NCI-H446 treated with DMSO at 0.1 percent for 48 hours (cell line): ENCODE data around the gene EEF1G.
A peak's percentile ranks its signal among the peaks of the same experiment; 100 is the strongest.
"Not testable (repeated sequence)": the region's sequence is repeated elsewhere in the genome, so short reads cannot be mapped to it uniquely, and the experiment has no call there.

Source experiments
- DNase-seq: peaks from one replicate; lab custom pipeline; 2025; lab: John Stamatoyannopoulos, UW

Gene EEF1G

GRCh38 chr11:62577046-62577714 lies 3.5 kb upstream of the EEF1G start:
- DNase-seq, result no peak

DNA sequence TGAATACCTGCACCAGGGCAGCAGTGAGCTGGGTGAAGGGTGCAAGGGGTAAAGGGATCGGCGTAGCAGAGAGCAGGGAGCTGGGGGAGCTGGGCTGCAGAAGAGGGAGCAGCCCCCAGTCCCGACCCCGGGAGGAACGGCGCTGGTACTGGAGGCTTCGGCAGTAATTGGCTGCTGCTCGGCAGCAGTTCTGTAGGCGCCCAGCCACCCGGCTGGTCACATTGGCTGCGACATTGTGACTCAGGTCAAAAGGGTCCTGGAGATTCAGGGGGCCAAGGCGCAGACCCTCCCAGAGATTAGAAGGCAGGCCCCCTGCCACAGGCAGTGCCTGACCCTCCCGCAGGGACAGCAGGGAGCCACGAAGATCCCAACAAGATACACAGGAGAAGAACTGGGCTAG lies 2.1 kb upstream of the EEF1G start:
- DNase-seq, result no peak

DNA sequence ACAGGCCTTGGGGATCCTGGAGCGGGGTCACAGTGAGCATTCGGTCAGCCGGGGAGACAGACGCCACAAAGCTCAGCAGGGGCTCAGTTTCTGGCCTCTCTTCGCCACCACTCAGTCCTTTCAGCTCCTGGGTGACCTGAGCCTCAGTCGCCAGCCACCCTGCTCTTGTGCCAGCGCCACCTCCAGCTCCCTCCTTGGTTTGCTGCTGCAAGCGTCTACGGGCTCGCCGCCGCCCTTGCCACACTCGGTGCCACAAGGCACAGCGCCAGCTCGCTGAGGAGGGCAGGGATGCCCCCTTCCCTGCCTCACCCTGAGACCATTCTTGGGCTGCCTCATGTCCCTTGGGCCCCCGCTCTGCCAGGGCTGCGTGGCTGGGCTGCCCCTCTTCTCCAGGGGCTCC lies 1.5 kb upstream of the EEF1G start:
- DNase-seq, result no peak

- DNase-seq, result no peak
These were observed 826 bp upstream of the EEF1G start for GRCh38 chr11:62574363-62575071.

- no peak for DNase-seq
These were observed 592 bp downstream of the EEF1G start for GRCh38 chr11:62573006-62573591.

- no peak for DNase-seq
These were observed 1.3 kb downstream of the EEF1G start for GRCh38 chr11:62572431-62572830.

DNA sequence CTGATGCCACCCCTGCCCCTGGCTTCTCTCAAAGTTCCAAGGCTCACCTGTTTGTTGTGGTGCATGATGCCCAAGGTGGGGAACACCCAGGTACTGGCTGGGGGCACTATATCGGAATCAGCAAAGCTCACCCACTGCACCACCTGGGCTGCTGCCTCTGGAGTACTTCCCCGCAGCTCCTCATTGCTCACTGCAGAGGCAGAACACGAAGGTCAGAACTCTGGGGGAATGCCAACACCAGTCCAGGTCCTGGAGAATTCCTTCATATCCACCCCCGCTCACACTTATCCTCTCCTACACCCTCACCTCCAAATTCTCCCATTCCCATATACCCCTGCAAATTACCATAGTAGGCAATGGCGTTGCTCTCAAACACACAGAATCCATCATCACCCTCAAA lies 2.2 kb downstream of the EEF1G start:
- DNase-seq, result not testable (repeated sequence)

GRCh38 chr11:62570903-62571302 lies 2.8 kb downstream of the EEF1G start:
- DNase-seq, result not testable (repeated sequence)

DNA sequence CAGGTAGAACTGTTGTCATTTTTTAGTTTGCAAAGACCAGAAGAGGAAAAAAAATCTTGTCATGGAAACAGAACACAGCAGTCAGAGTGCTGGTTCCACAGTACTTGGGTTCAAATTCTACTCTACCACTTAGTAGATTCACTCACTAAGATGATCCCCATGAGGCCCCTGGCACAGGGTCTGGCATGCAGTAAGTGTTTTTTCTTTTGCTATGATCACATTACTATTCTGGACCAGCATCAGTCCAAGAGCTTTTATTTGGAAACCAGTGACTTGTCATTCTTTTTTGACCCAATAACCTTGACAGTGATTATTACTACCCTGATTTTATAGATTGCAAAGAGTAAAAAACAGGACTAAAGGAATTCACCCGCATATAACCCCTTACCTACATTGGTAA lies 4.1 kb downstream of the EEF1G start:
- DNase-seq, result no peak

GRCh38 chr11:62567018-62567633 lies 6.6 kb downstream of the EEF1G start:
- no peak for DNase-seq

GRCh38 chr11:62566247-62566646 lies 7.4 kb downstream of the EEF1G start:
- DNase-seq, result no peak

- DNase-seq, result no peak
These were observed 8.4 kb downstream of the EEF1G start for GRCh38 chr11:62565100-62565802.

- DNase-seq, result not testable (repeated sequence)
These were observed 11.9 kb downstream of the EEF1G start for GRCh38 chr11:62561677-62562230.

DNA sequence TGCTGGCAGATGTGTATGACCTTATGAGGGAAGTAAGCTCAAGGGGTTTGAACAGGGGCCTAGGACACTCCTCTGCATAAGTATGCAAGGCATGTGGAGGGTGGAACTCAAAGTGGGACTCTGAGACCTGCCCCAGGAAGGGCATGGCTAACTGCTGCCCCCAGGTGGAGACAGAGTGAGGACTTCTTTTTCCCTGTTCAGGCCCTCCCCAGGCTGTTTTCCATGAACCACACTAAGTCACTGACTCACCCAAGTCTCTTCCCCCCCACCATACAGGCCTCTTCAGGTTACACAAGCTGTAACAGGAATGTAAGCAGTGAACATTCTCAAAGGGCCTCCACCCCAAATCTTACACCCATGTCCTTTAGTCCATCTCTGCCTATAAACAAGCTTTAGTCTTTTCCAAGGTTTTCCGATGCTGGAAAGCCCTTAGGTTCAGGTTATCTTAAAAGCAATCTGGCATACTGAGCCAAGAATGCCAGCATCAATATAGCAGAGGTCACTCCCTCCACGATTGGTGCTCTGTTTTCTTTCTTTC lies 13.1 kb downstream of the EEF1G start:
- no peak for DNase-seq

DNA sequence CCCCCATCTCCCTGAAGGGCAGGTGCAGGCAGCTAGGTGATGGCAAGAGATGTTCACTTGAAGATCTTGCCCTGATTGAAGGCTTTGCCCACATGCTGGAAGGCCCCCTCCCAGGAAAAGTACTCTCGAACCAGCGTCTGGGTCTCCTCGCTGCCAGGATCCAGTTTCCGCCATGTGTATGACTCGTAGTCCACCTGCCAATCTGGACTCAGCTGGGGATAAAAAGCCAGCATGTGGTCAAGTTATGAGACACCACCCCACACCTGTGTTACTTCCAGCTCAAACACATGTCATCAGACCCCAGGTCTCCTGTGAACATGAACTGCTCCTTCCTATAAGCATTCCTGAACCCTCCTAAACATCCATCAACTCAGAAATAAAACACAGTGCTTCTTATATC lies 14.1 kb downstream of the EEF1G start:
- DNase-seq, result not testable (repeated sequence)

DNA sequence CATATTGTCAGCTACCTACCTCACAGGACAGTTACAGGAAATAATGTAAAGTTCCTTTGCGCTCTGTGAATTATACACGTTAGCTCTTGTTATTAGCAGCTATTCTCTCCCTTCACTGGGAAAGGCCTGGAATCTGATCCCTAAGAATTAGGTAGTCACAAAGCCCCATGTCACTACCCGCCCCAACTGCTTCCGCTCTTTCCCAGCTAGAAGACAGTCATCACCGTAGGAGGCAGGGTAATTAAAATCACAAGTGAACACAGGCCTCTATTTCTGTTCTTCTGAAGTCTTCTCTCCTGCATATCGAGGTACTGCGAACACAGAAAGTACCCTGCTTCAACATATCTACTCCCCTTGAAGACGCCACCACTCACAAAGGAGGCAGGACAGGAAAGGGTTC lies 14.5 kb downstream of the EEF1G start:
- DNase-seq, result no peak

DNA sequence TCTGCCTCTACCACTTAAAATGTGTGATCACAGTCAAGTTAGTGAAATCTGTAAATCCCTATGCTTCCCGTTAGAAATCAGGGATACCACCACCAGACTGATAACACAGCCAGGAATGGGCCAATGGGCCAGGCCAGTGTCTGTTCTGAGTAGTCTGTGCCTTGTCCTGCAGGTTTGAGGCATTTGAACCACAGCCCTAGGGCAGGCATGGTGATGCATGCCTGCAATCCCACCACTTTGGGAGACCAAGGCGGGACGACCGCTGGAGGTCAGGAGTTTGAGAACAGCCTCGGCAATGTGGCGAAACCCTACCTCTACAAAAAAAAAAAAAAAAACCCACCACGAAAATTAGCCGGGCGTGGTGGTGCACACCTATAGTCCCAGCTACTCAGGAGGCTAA lies 15.0 kb downstream of the EEF1G start:
- DNase-seq, result no peak

- no peak for DNase-seq
These were observed 16.6 kb downstream of the EEF1G start for GRCh38 chr11:62556875-62557631.

GRCh38 chr11:62556108-62556874 lies 17.4 kb downstream of the EEF1G start:
- DNase-seq, result peak; percentile 51

- DNase-seq, result no peak
These were observed 18.1 kb downstream of the EEF1G start for GRCh38 chr11:62555464-62556107.
